IPS-15b (cell line): ENCODE results near the gene B4GALT2.

ENCODE experiments used
- H3K27me3 ChIP-seq: one replicate; pipeline ENCODE4 v1.6.1; 2013; ENCODE audit warnings: low read length; ENCODE audit not compliant: control insufficient read depth, insufficient read depth
- H3K36me3 ChIP-seq: one replicate; pipeline ENCODE4 v1.6.1; 2013; ENCODE audit warnings: low read length; ENCODE audit not compliant: control insufficient read depth, insufficient read depth
- H3K4me1 ChIP-seq: one replicate; pipeline ENCODE4 v1.6.1; 2013; ENCODE audit warnings: mild to moderate bottlenecking, low read length; ENCODE audit not compliant: control insufficient read depth, insufficient read depth
- H3K4me3 ChIP-seq: one replicate; pipeline ENCODE4 v1.5.1; 2013; ENCODE audit warnings: low read depth, low read length
- H3K9ac ChIP-seq: one replicate; pipeline ENCODE4 v1.6.1; 2013; ENCODE audit warnings: low read depth, mild to moderate bottlenecking, low read length
- H3K9me3 ChIP-seq: one replicate; pipeline ENCODE4 v1.6.1; 2013; ENCODE audit warnings: mild to moderate bottlenecking, low read length; ENCODE audit not compliant: control insufficient read depth, insufficient read depth

B4GALT2 gene

GRCh38 chr1:43936431-43937151 lies 42.4 kb upstream of the B4GALT2 start:
- Histone ChIP-seq H3K9ac (no peak overlapping the region), H3K4me3 (peak overlapping the region; percentile 55), H3K27me3 (peaks cover 13% of the 10 kb centered on the region), H3K9me3 (no peaks in the 10 kb centered on the region), H3K4me1 (peaks cover 19% of the 10 kb centered on the region), H3K36me3 (peaks cover 6% of the 10 kb centered on the region)

GRCh38 chr1:43937179-43937865 lies 41.7 kb upstream of the B4GALT2 start:
- H3K4me3 ChIP-seq: no peak overlapping the region
- H3K9ac ChIP-seq: no peak overlapping the region

GRCh38 chr1:43938383-43938782 lies 40.6 kb upstream of the B4GALT2 start:
- H3K9ac ChIP-seq: no peak overlapping the region
- peaks cover 6% of the 10 kb centered on the region for H3K36me3 ChIP-seq
- no peaks in the 10 kb centered on the region for H3K9me3 ChIP-seq
- no peak overlapping the region for H3K4me3 ChIP-seq
- no peaks in the 10 kb centered on the region for H3K27me3 ChIP-seq
- H3K4me1 ChIP-seq: peaks cover 15% of the 10 kb centered on the region

More at GRCh38 chr1:43937179-43937865, 41.7 kb upstream of the B4GALT2 start:
- H3K27me3 ChIP-seq: peaks cover 9% of the 10 kb centered on the region
- peaks cover 19% of the 10 kb centered on the region for H3K4me1 ChIP-seq
- H3K9me3 ChIP-seq: no peaks in the 10 kb centered on the region
- peaks cover 6% of the 10 kb centered on the region for H3K36me3 ChIP-seq

- Histone ChIP-seq H3K36me3 (peaks cover 6% of the 10 kb centered on the region), H3K27me3 (no peaks in the 10 kb centered on the region), H3K9ac (no peak overlapping the region), H3K9me3 (no peaks in the 10 kb centered on the region), H3K4me3 (no peak overlapping the region), H3K4me1 (peaks cover 13% of the 10 kb centered on the region)
These were observed 40.0 kb upstream of the B4GALT2 start for GRCh38 chr1:43938892-43939587.

GRCh38 chr1:43942411-43942810 lies 36.6 kb upstream of the B4GALT2 start:
- Histone ChIP-seq H3K4me1 (peaks cover 2% of the 10 kb centered on the region), H3K36me3 (peaks cover under 1% of the 10 kb centered on the region), H3K27me3 (no peaks in the 10 kb centered on the region), H3K4me3 (no peak overlapping the region), H3K9ac (no peak overlapping the region), H3K9me3 (no peaks in the 10 kb centered on the region)

- H3K9me3 ChIP-seq: no peaks in the 10 kb centered on the region
- H3K27me3 ChIP-seq: no peaks in the 10 kb centered on the region
- peaks cover 5% of the 10 kb centered on the region for H3K4me1 ChIP-seq
- H3K36me3 ChIP-seq: peaks cover 5% of the 10 kb centered on the region
- no peak overlapping the region for H3K9ac ChIP-seq
- no peak overlapping the region for H3K4me3 ChIP-seq
These were observed 34.1 kb upstream of the B4GALT2 start for GRCh38 chr1:43944860-43945259.

GRCh38 chr1:43945674-43946235 lies 33.3 kb upstream of the B4GALT2 start:
- H3K4me3 ChIP-seq: peak overlapping the region; percentile 90
- H3K27me3 ChIP-seq: no peaks in the 10 kb centered on the region
- no peak overlapping the region for H3K9ac ChIP-seq
- H3K4me1 ChIP-seq: peaks cover 5% of the 10 kb centered on the region
- no peaks in the 10 kb centered on the region for H3K9me3 ChIP-seq
- peaks cover 5% of the 10 kb centered on the region for H3K36me3 ChIP-seq

GRCh38 chr1:43946236-43947060 lies 32.6 kb upstream of the B4GALT2 start, which contains the start of gene IPO13:
TSS of gene IPO13 (plus strand) at chr1:43946950. CDS start at chr1:43947601, 651 bp downstream.
- Histone ChIP-seq H3K9ac (peak within 1 kb of the TSS; percentile 88), H3K27me3 (no peaks in the 10 kb centered on the region), H3K4me3 (peak within 1 kb of the TSS; percentile 90), H3K36me3 (peaks cover 5% of the 10 kb centered on the region), H3K4me1 (peaks cover 5% of the 10 kb centered on the region), H3K9me3 (no peaks in the 10 kb centered on the region)

GRCh38 chr1:43947061-43947873 lies 31.7 kb upstream of the B4GALT2 start:
- H3K9ac ChIP-seq: peak overlapping the region; percentile 88
- H3K4me1 ChIP-seq: peaks cover 5% of the 10 kb centered on the region
- H3K4me3 ChIP-seq: peak overlapping the region; percentile 90
- H3K9me3 ChIP-seq: no peaks in the 10 kb centered on the region
- peaks cover 5% of the 10 kb centered on the region for H3K36me3 ChIP-seq
- H3K27me3 ChIP-seq: no peaks in the 10 kb centered on the region

GRCh38 chr1:43947874-43948437 lies 31.1 kb upstream of the B4GALT2 start:
- peaks cover 5% of the 10 kb centered on the region for H3K4me1 ChIP-seq
- H3K9ac ChIP-seq: peak overlapping the region; percentile 60
- H3K27me3 ChIP-seq: no peaks in the 10 kb centered on the region
- peak overlapping the region; percentile 90 for H3K4me3 ChIP-seq
- H3K9me3 ChIP-seq: no peaks in the 10 kb centered on the region
- peaks cover 5% of the 10 kb centered on the region for H3K36me3 ChIP-seq
